IMR-90 (cell line): ENCODE data around the gene TTC29. TPM values are rescaled to one million over a fixed set of nuclear protein-coding genes. Genes with fewer than 3 reads are reported as not detected.
"Not testable (repeated sequence)": the region's sequence is repeated elsewhere in the genome, so short reads cannot be mapped to it uniquely, and the experiment has no call there.

ENCODE experiments used
- ATAC-seq: fragments of 200-7000 bp; cut with Tn5 transposase; 2 replicates; pipeline ENCODE4 v1.9.1; 2020; ENCODE audit warnings: low read depth, mild to moderate bottlenecking, moderate library complexity
- BruUV-seq: library from RNA; stranded (reverse); fragments of 400-500 nt; replicated peaks from 2 replicates; lab custom pipeline; 2021; lab: Mats Ljungman, UMichigan
- CTCF ChIA-PET: fragments of 300-600 bp; formaldehyde crosslinking; extraction: SDS; loops from one replicate; lab custom pipeline; 2021; ENCODE audit warnings: antibody characterized with exemption; lab: Yijun Ruan, JAX
- POLR2A ChIA-PET: fragments of 300-600 bp; sonication (Branson Sonifier 250); formaldehyde crosslinking; loops from one replicate; lab custom pipeline; 2022; ENCODE audit warnings: antibody characterized with exemption; ENCODE audit not compliant: unreplicated experiment; lab: Charles Lee
- DNase-seq: peaks from one replicate; pipeline ENCODE4 v3.0.0; 2013
- H2AFZ ChIP-seq: replicated peaks from 2 replicates; pipeline ENCODE3; 2013; ENCODE audit warnings: low read length, mild to moderate bottlenecking; ENCODE audit not compliant: poor library complexity
- H2AK5ac ChIP-seq: 2 replicates; pipeline ENCODE4 v1.6.1; 2013; ENCODE audit warnings: low read depth, low read length, inconsistent platforms
- H2AK9ac ChIP-seq: replicated peaks from 2 replicates; pipeline ENCODE3; 2013; ENCODE audit warnings: mild to moderate bottlenecking, low read depth, low read length, moderate library complexity; ENCODE audit not compliant: poor library complexity
- H2BK120ac ChIP-seq: 2 replicates; pipeline ENCODE4 v1.6.1; 2013; ENCODE audit warnings: low read depth, low read length, inconsistent platforms
- H2BK15ac ChIP-seq: 3 replicates; pipeline ENCODE4 v1.6.1; 2013; ENCODE audit warnings: low read depth, low read length, inconsistent platforms
- H2BK20ac ChIP-seq: 2 replicates; pipeline ENCODE4 v1.6.1; 2013; ENCODE audit warnings: low read depth, mild to moderate bottlenecking, inconsistent platforms, low read length, moderate library complexity
- H2BK5ac ChIP-seq: 2 replicates; pipeline ENCODE4 v1.6.1; 2013; ENCODE audit warnings: mild to moderate bottlenecking, low read depth, low read length, inconsistent platforms; ENCODE audit not compliant: poor library complexity, severe bottlenecking
- H3K14ac ChIP-seq: replicated peaks from 2 replicates; pipeline ENCODE4 v1.6.1; 2013; ENCODE audit warnings: low read depth, low read length, inconsistent platforms
- H3K18ac ChIP-seq: 2 replicates; pipeline ENCODE4 v1.6.1; 2013; ENCODE audit warnings: low read depth, low read length, control low read depth
- H3K23ac ChIP-seq: 2 replicates; pipeline ENCODE4 v1.6.1; 2013; ENCODE audit warnings: low read depth, low read length, inconsistent platforms
- H3K27ac ChIP-seq: 2 replicates; pipeline ENCODE4 v1.5.1; 2013; ENCODE audit warnings: mild to moderate bottlenecking, control low read depth, low read length; ENCODE audit not compliant: insufficient read depth
- H3K27me3 ChIP-seq: 2 replicates; pipeline ENCODE4 v1.6.1; 2013; ENCODE audit warnings: low read length; ENCODE audit not compliant: control insufficient read depth, insufficient read depth
- H3K36me3 ChIP-seq: 2 replicates; pipeline ENCODE4 v1.6.1; 2013; ENCODE audit warnings: low read length, mixed read lengths; ENCODE audit not compliant: control insufficient read depth, insufficient read depth
- H3K4ac ChIP-seq: 2 replicates; pipeline ENCODE4 v1.6.1; 2013; ENCODE audit warnings: low read depth, low read length, inconsistent platforms
- H3K4me1 ChIP-seq: 2 replicates; pipeline ENCODE4 v1.6.1; 2013; ENCODE audit warnings: low read length, mixed read lengths; ENCODE audit not compliant: control insufficient read depth, insufficient read depth
- H3K4me2 ChIP-seq: 2 replicates; pipeline ENCODE4 v1.6.1; 2013; ENCODE audit warnings: low read depth, mild to moderate bottlenecking, control low read depth, low read length, moderate library complexity
- H3K4me3 ChIP-seq: 2 replicates; pipeline ENCODE4 v1.5.1; 2013; ENCODE audit warnings: low read depth, mild to moderate bottlenecking, control low read depth, low read length, moderate library complexity; ENCODE audit not compliant: insufficient read depth
- H3K56ac ChIP-seq: 2 replicates; pipeline ENCODE4 v1.6.1; 2013; ENCODE audit warnings: low read length, inconsistent platforms; ENCODE audit not compliant: insufficient read depth; ENCODE audit errors: extremely low read depth
- H3K79me1 ChIP-seq, 2 experiments: 2 replicates each; pipeline ENCODE4 v1.6.1; 2013; ENCODE audit warnings: low read length in 2 of 2, inconsistent platforms in 1 of 2, low read depth in 1 of 2
- H3K9ac ChIP-seq: 2 replicates; pipeline ENCODE4 v1.6.1; 2013; ENCODE audit warnings: low read depth, low read length, control low read depth
- H3K9me1 ChIP-seq: 2 replicates; pipeline ENCODE4 v1.6.1; 2013; ENCODE audit warnings: low read length, inconsistent platforms; ENCODE audit not compliant: insufficient read depth
- H3K9me3 ChIP-seq: 2 replicates; pipeline ENCODE4 v1.6.1; 2013; ENCODE audit warnings: low read length; ENCODE audit not compliant: control insufficient read depth, insufficient read depth
- H4K20me1 ChIP-seq: 2 replicates; pipeline ENCODE4 v1.6.1; 2013; ENCODE audit warnings: low read length, inconsistent platforms; ENCODE audit not compliant: insufficient read depth
- H4K5ac ChIP-seq: 2 replicates; pipeline ENCODE4 v1.6.1; 2013; ENCODE audit warnings: mild to moderate bottlenecking, low read depth, low read length, control low read depth
- H4K8ac ChIP-seq, 2 experiments: 2 replicates each; pipeline ENCODE4 v1.6.1; 2013; ENCODE audit warnings: low read depth in 2 of 2, low read length in 2 of 2, control low read depth in 1 of 2, inconsistent platforms in 1 of 2
- H4K91ac ChIP-seq: 2 replicates; pipeline ENCODE4 v1.6.1; 2013; ENCODE audit warnings: low read depth, low read length, inconsistent platforms; ENCODE audit not compliant: insufficient read depth
- WGBS, 2 experiments: methylation state at CpG; one replicate each; pipeline versions ENCODE4 v1.1.5 to v1.1.7; 2013; ENCODE audit warnings: missing lambda C conversion rate in 2 of 2; ENCODE audit not compliant: insufficient read length in 1 of 2; ENCODE audit errors: extremely low coverage in 2 of 2; 5-methylcytosine and 5-hydroxymethylcytosine counted together
- dilution Hi-C: fragments of 300-500 bp; cut with HindIII; formaldehyde crosslinking; loops from one replicate; pipeline ENCODE4 v1.14.3; 2018; ENCODE audit warnings: low sequenced_read_pairs; ENCODE audit not compliant: unreplicated experiment
- in situ Hi-C: fragments of 300-500 bp; cut with MboI; formaldehyde crosslinking; loops from 3 replicates; pipeline ENCODE4 v1.14.3; 2019; ENCODE audit warnings: low sequenced_read_pairs, inconsistent platforms, mixed read lengths
- intact Hi-C: fragments of 100-400 bp; cut with micrococcal nuclease; formaldehyde crosslinking; loops from 2 replicates; pipeline ENCODE4 v1.10.0; 2022
- polyA plus RNA-seq, 3 experiments: library from polyadenylated mRNA; depleted of rRNA; stranded (reverse); fragments of >200 nt; gene quantifications; 2 replicates each; pipeline ENCODE4 v1.2.3, GENCODE V29; 2012; ENCODE audit warnings: low replicate concordance in 1 of 3
- total RNA-seq: library from RNA; depleted of rRNA; stranded (reverse); fragments of >200 nt; gene quantifications from 2 replicates; pipeline ENCODE4 v1.2.3, GENCODE V29; 2012

The TTC29 gene
- total and polyA plus RNA-seq, 2 of the 4 experiments (the other 2 are of a cell fraction), result not detected

DNA sequence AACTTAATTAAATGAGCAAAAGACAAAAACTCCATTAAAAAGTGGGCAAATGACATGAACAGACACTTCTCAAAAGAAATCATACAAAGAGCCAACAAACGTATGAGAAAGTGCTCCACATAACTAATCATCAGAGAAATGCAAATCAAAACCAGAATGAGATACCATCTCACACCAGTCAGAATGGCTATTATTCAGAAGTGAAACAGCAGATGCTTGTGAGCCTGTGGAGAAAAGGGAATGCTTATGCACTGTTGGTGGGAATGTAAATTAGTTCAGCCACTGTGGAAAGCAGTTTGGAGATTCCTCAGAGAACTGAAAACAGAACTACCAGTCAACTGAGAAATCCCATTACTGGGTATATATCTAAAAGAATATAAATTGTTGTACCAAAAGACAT, 222.1 kb downstream of the TTC29 start:
- H4K20me1 ChIP-seq, H4K5ac ChIP-seq, H2BK120ac ChIP-seq, H4K91ac ChIP-seq, H2AK5ac ChIP-seq, H2BK20ac ChIP-seq, H3K9me1 ChIP-seq, H3K23ac ChIP-seq, H3K18ac ChIP-seq, H3K4me3 ChIP-seq, DNase-seq, dilution Hi-C loops, H3K79me1 ChIP-seq, H3K9me3 ChIP-seq, H3K27ac ChIP-seq, CTCF ChIA-PET, H3K14ac ChIP-seq, H2BK15ac ChIP-seq, H3K56ac ChIP-seq, H2AFZ ChIP-seq, BruUV-seq, H2AK9ac ChIP-seq, H3K27me3 ChIP-seq, in situ Hi-C loops, H3K9ac ChIP-seq, POLR2A ChIA-PET, H3K4ac ChIP-seq, ATAC-seq, intact Hi-C loops, H3K4me2 ChIP-seq, H3K4me1 ChIP-seq, H4K8ac ChIP-seq, H2BK5ac ChIP-seq, H3K36me3 ChIP-seq: not testable (repeated sequence)
- WGBS, 2 experiments, result no CpG with 5 or more reads among the region's 1 CpG
